HG02610 (cell line): ENCODE results near the gene CREBBP.

Experiments used
- ATAC-seq: cut with Tn5 transposase; IDR thresholded peaks from one replicate; pipeline ENCODE4 v1.9.1; 2021; ENCODE audit warnings: mild to moderate bottlenecking, moderate library complexity; ENCODE audit not compliant: unreplicated experiment

Gene CREBBP

DNA sequence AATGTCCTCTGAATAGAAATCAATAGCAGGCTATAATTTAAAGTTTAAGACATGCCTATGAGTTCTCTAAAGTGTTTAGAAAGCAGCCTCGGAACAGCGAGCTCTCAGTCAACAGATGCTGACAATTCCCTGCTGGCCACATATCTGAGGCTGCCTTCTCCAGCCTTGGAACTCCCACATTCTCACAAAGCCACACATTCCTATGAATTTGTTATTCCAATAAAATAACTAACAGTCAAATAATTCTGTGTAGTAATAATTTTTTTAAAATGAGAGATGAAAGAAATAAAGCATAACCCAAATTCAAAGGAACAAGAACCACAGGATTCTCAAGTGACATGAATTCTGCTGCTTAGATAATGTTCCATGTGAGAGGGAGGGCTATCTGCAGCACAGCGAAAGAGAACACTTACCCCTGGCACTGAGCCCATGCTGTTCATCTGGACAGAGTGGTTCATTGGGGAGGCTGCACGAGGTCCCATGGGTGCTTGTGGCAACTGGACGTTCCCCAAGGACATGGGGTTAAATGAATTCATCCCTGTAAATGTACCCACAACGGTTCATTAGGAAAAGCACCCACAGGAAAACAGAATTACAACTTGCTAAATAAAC lies 106.3 kb downstream of the CREBBP start:
- no peak for ATAC-seq

GRCh38 chr16:3773663-3774062 lies 106.8 kb downstream of the CREBBP start:
- no peak for ATAC-seq

DNA sequence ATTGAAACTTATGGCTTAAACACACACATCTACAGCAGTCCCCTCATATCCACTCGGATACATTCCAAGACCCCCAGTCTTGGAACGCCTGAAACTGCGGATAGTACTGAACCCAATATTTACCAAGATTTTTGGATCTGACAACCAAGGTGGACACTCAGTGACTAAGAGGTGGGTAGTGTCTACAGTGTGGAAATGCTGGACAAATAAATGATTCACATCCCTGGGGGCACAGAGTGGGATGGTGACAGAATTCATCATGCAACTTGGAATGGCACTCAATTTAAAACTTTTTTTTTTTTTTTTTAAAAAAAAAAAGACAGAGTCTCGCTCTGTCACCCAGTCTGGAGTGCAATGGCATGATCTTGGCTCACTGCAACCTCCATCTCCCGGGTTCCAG lies 109.0 kb downstream of the CREBBP start:
- no peak for ATAC-seq

DNA sequence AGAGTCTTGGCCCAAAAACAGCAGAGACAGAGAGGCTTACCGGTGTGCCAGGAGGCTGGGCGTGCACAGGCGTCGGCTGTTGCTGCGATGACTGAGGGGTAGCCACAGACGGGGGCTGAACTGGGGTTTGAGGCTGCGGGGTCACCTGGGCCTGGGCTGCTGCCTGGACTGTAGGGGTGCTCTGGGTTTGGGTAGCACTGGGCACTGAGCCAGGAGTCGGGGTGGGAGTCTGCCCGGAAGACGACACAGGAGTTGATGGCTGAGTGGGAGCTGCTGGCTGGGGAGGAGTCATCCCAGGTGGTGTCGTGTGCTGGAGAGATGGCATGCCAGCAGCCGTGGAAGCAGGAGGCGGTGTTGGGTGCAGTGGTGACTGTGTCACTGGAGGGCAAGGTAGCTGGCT lies 110.0 kb downstream of the CREBBP start:
- no peak for ATAC-seq

DNA sequence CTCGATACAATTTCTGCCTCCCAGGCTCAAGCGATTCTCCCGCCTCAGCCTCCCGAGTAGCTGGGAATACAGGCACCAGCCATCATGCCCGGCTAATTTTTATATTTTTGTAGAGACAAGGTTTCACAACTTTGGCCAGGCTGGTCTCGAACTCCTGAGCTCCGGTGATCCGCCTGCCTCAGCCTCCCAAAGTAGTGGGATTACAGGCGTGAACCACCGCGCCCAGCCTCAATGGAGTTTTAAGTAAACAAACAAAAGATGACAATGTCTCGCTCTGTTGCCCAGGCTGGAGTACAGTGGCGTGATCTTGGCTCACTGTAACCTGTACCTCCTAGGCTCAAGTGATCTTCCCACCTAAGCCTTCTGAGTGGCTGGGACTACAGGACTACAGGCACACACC lies 110.6 kb downstream of the CREBBP start:
- ATAC-seq, result no peak

- ATAC-seq, result no peak
These were observed 111.5 kb downstream of the CREBBP start for GRCh38 chr16:3769013-3769412.

GRCh38 chr16:3767333-3767986 lies 113.1 kb downstream of the CREBBP start:
- ATAC-seq, result no peak

- ATAC-seq, result no peak
These were observed 114.3 kb downstream of the CREBBP start for GRCh38 chr16:3766177-3766576.

DNA sequence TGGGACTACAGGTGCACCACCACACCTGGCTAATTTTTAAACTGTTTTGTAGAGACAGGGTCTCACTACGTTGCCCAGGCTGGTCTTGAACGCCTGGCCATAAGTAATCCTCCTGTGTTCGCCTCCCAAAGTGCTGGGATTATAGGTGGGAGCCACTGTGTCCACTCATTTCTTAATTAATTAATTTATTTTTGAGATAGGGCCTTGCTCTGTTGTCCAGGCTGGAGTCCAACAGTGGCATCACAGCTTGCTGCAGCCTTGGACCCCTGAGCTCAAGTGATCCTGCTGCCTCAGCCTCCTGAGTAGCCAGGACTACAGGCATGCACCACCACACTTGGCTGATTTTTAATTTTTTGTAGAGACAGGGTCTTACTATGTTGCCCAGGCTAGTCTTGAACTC lies 116.1 kb downstream of the CREBBP start:
- no peak for ATAC-seq

DNA sequence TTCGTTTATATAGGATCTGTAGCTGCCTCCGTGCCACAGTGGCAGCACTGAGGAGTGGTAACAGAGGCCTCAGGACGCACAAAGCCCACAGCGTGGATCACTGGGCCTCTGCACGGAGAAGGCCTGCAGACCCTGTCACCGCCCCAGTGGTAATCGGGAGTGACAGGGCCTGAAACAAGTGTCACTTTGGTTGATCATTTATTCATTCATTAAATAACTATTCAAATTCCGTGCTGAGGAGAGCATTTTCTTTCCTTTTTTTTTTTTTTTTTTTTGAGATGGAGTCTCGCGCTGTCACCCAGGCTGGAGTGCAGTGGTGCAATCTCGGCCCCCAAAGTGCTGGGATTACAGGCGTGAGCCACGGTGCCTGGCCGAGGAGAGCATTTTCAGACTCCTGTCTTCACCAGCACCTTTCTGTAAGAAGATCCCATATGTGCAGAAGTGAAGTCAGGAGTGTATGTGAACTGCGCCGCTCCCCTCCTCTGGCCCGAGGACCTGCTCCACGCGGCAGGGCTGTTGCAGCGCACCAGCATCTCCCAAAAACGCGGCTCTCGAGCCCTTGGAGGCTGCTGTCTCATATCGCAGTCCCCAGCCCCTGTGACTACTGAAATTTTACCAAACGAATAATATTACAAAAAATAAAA lies 118.3 kb downstream of the CREBBP start:
- no peak for ATAC-seq

DNA sequence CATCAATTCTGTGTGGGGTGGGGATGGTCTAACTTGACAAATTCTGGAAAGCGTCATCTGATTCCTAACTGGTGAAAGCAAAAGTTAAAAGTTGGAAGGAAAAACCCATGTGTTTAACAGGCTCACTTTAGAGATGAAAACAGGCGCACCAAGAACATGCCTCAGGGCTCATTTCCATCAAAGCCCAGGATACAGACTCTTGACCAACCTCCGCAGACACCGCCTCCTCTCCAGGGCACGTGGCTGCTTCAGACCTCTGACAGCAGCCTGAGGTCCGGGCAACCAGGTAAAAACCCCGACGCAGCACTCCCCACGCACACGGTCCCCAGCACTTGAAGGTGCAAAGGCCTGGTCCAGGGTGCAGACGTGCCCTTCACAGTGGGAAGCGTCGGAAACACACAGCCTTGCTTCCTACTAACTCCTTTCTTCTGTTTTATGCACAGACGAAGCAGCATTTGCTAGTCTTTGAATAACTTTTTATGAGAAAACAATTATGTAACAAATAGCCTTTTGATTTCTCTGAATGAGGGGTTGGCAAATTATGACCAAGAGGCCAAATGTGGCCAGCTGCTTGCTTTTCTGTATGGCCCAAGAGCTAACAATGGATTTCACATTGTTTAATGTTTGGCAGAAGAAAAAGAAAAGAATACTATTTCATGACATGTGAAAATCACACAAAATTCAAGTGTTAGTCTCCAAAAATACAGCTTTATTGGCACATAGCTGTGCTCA lies 119.0 kb downstream of the CREBBP start:
- ATAC-seq, result no peak

- ATAC-seq, result no peak
These were observed 120.0 kb downstream of the CREBBP start for GRCh38 chr16:3760518-3760917.

- ATAC-seq, result no peak
These were observed 120.8 kb downstream of the CREBBP start for GRCh38 chr16:3759736-3760135.

- ATAC-seq, result no peak
These were observed 124.4 kb downstream of the CREBBP start for GRCh38 chr16:3756113-3756512.

GRCh38 chr16:3755249-3755648 lies 125.3 kb downstream of the CREBBP start:
- no peak for ATAC-seq

GRCh38 chr16:3754772-3755171 lies 125.7 kb downstream of the CREBBP start:
- no peak for ATAC-seq

DNA sequence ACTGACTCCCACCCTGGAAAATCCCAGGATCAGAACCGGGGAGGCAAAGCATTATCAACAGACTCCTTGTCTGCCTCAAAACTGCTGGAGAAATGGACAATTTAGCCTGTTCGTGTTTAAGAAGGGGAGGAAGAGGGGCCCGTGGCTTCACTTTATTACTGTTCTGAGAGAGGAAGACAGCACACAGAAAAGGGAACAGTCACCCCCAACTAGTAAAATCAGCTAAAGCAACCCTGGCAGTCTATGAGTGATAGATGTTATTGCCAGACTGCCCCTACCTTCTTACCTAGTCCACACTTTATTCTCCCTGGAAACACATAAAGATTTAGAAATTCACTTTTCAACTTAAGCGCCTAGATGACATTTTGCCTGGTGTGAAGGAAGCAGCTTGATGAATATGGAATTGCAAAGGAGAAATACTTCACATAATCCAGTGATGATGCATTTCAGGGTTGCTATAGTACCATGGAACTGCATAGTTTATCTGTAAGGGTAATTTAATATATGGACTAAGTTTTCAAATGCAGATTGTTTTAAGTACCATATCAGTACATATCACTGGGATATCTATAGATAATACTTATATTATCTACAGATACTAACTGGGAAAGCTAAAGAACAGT lies 126.3 kb downstream of the CREBBP start:
- ATAC-seq, result no peak

- no peak for ATAC-seq
These were observed 127.5 kb downstream of the CREBBP start for GRCh38 chr16:3752984-3753383.

DNA sequence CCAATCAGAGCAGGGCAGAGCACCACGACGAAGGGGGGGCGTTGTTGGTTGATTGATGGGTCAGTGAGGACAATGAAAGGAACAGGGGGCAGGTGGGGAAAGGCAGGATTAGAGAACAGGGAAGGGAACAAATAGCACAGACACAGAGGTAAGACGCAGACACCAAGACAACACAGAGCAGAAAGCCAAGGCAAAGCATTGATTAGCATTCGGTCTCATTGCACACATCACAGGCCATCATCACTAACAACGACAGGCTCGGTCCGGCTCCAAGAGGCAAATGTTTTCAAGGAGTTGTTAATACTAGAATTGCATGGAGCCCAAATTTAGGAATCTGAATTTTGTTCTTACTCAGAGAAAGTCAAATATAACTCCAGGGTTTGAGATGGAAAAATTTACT lies 128.6 kb downstream of the CREBBP start:
- ATAC-seq, result no peak

GRCh38 chr16:3748307-3748706 lies 132.2 kb downstream of the CREBBP start:
- ATAC-seq, result no peak

- ATAC-seq, result no peak
These were observed 134.7 kb downstream of the CREBBP start for GRCh38 chr16:3745751-3746355.
